Measurements from ENCODE around the gene DDX54.
"Not testable (repeated sequence)": the region's sequence is repeated elsewhere in the genome, so short reads cannot be mapped to it uniquely, and the experiment has no call there.

DDX54 gene

DNA sequence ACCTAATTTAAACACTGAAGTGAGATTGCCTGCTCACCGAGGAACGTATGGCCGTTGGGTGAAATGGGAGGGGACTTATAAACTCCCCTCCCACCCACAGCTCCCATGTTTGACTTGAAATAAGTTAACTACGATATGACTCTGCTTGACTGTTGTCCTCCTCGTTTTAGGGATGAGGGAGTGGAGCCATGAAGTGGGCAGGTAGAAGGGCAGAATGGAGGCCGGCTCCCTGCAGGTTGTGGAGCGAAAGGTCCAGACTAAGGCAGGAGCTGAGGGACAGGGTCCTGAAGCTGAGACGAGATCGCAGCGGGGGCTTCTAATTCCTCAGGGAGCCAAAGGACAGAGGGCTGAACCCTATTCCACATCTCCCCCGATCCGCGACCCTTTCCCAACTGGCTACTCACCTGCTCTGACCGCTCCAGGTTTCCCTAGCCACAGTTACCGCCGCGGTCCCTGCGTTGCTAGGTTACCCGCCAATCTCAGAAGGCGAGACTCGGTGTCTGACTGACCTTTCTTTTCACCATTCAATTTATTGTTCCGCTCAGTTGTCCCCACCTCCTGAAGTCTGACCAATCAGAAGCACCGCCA, 35.4 kb upstream of the DDX54 start:
- no peak for DNase-seq (ENCODE audit: low spot score)

DNA sequence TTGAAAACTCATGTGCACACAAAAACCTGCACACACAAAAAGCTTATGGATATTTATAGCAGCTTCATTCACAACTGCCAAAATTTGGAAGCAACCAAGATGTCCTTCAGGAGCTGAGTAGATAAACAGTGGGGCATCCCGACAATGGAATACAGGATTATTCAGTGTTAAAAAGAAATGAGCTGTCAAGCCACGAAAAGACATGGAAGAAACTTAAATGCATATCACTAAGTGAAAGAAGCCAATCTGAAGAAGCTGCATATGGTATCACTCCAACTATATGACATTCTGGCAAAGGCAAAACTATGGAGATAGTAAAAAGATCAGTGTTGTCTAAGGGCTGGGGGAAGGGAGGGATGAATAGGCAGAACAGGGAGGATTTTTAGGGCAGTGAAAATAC, 30.7 kb upstream of the DDX54 start:
- DNase-seq (ENCODE audit: low spot score) = no peak

DNA sequence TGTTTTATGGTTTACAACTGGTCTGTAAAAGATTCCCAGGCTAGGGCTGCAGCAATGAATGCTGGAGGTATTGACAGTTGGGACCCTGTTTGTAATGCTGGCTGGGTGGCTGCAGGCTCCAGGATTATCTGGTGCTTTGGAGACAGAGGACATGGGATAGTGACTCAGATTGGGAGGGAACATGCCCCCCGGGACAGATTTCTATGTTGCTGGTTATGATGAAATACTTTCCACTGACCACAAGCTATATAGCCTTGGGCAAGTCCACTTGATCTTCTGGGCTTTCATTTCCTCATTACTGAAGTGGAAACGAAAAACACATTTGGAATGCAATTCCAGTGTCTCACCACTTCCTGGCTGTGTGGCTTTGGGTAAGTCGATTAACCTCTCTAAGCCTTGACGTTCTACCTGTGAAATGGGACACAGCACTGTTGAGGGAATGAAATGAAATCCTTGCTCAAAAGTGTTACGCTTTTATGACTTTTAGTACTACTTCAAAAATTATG, 29.7 kb upstream of the DDX54 start:
- DNase-seq (ENCODE audit: low spot score) = peak; percentile 69

DNA sequence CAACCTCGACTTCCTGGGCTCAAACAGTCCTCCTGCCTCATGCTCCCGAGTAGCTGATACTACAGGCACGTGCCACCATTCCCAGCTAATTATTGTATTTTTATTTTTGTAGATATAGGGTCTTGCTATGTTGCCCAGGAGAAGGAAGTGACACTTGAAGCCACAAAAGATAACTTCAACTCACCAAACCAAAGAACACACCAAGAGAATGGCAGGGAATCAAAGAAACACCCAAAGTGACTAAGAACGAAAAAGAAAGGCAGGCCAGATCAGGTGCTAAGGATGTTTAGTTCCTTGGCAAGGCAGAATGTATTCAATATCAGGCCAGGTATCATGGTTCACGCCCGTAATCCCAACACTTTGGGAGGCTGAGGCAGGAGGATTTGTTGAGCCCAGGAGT, 25.9 kb upstream of the DDX54 start:
- no peak for DNase-seq (ENCODE audit: low spot score)

DNA sequence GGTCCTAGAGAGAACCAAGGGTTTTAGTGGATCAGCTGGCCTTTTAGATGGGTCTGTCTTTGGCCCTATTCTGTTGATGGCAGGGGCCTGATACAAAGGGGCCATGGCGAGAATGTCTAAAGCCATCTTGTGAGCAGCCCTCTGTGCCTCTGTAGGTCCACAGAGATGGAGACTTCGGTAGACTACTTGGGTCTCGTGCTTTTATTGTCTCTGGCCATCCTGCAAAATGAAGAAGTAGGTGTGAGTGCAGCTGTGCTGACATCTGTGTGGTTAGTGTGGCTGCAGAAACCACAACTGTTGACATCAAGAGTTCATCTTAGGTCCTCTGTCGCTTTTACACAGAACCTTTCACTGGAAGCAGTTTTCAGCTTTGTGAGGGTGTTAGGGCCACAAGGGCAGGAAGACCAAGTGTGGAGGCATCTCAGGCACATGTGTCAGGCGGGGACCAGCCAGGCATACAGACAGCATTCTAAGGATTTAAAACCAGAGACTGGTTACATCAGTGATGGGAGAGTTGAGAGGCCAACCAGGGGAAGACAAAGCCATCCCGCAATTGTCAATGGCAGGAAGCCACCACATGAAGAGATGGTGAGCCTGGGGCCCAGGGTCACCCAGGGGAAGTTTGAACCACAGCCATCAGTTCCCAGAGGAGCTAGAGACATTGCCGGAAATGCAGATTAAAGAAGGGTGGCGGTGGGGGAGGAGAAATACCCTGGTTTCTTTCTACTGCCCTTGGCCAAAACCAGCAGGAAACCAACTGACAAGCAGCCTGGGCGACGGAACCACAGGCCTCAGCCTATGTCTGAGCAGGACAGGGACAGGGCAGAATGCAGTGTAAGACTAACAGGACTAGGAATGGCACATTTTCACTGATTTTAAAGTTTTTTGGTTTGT, 23.0 kb upstream of the DDX54 start:
- DNase-seq (ENCODE audit: low spot score) = no peak

DNA sequence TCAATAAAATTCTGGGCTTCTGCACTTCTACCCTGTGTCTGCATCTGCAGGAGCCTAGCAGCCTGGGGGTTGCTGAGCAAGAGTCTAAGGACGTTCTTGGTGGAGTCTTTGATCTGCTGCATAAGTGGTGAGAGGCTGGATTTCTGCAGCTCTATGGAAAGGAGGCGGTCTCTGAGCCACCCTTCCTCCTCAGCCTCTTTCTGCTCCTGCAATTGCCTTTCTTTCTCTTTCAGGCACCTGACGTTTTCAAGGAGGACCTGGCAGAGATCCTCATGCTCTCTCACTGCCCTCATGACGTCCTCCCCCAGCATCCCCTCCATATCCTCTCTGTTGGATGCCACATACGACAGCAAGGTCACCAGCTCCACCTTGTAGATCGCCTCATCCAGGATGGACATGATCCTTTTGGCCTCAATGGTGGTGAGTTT, 22.3 kb upstream of the DDX54 start:
- no peak for DNase-seq (ENCODE audit: low spot score)

DNA sequence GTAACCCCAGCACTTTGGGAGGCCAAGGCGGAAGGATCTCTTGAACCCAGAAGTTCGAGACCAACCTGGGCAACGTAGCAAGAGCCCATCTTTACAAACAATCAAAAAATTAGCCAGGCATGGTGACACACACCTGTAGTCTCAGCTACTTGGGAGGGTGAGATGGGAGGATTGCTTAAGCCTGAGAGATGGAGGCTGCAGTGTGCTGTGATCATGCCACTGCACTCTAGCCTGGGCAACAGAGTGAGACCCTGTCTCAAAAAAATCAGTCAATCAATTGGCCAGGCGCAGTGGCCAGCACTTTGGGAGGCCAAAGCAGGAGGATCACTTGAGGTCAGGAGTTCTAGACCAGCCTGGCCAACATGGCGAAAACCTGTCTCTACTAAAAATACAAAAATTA, 21.5 kb upstream of the DDX54 start:
- not testable (repeated sequence) for DNase-seq (ENCODE audit: low spot score)

DNA sequence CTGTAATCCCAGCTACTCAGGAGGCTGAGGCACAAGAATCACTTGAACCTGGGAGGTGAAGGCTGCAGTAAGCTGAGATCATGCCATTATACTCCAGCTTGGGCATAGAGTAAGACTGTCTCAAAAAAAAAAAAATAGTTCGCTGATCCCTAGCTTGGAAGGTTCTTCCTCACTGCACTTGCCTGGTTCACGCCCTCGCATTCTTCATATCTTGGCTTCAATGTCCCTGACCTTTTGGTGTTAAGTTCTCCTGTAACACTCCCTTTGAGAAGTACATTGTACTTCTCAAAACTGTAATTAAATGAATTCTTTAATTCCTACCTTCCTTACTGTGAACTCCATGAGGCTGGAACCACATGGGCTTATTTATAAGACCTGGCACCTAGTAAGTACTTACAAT, 19.5 kb upstream of the DDX54 start:
- DNase-seq (ENCODE audit: low spot score) = no peak

DNA sequence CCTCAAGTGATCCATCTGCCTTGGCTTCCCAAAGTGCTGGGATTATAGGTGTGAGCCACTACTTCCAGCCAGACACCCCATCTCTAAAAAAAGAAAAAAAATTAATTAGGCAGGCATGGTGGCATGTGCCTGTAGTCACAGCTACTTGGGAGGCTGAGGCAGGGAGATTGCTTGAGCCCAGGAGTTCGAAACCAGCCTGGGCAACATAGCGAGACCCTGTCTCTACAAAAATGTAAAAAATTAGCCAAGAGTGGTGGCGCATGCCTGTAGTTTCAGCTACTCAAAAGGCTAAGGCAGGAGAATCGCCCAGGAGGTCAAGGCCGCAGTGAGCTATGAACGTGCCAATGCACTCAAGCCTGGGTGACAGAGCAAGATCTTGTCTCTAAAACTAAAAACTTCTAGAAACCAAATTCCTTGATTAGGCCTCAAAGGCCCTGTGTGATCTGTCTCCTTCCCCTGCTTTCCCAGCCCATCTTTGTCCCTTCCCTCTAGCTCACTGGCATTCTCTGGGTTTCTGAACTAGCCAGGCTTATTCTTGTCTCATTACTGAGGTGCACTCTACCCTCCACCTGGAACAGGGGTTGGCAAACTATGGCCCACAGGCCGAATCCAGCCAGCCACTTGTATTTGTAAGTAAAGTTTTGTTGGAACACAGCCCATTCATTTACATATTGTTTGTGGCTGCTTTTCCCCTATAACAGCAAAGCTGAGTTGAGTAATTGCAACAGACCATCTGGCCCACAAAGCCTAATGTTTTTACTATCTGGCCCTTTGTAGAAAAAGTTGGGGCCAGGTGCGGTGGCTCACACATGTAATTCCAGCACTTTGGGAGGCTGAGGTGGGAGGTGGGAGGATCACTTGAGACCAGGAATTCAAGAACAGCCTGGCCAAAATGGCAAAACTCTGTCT, 18.8 kb upstream of the DDX54 start:
- DNase-seq (ENCODE audit: low spot score) = no peak

DNA sequence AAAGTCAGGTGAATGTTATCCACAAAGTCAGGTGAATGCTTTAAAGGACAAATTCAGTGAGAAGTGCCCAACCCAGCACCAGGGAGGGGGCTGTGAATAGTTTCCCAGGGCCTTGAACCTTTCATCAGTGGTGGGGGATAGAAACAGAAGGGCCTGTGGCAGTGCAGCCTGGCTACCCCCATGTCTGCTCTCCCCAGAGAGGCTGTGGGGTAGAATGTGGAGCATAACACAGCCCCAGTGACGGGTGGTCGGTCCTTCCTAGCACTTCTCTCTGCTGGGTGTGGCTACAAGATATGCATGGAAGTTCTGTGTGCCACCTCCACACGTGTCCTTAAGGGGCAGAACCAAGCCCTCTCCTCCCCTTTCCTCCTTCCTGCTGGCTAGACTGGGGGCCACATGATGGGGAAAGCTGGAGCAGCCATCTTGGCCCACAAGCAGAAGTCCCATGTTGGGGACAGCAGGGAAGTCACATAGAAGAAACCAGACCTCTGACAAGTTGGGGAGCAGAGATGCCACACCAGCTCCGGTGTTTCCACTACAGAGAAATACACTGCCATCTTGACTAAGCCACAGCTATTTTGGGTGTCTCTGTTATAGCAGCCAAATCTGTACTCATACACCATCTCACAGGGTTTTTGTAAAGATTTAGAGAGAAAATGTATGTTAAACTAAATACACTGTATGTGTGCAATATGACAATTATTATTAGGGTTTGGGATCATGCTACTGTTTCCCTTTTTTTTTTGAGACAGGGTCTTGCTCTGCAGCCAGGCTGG, 17.2 kb upstream of the DDX54 start:
- DNase-seq (ENCODE audit: low spot score) = no peak

DNA sequence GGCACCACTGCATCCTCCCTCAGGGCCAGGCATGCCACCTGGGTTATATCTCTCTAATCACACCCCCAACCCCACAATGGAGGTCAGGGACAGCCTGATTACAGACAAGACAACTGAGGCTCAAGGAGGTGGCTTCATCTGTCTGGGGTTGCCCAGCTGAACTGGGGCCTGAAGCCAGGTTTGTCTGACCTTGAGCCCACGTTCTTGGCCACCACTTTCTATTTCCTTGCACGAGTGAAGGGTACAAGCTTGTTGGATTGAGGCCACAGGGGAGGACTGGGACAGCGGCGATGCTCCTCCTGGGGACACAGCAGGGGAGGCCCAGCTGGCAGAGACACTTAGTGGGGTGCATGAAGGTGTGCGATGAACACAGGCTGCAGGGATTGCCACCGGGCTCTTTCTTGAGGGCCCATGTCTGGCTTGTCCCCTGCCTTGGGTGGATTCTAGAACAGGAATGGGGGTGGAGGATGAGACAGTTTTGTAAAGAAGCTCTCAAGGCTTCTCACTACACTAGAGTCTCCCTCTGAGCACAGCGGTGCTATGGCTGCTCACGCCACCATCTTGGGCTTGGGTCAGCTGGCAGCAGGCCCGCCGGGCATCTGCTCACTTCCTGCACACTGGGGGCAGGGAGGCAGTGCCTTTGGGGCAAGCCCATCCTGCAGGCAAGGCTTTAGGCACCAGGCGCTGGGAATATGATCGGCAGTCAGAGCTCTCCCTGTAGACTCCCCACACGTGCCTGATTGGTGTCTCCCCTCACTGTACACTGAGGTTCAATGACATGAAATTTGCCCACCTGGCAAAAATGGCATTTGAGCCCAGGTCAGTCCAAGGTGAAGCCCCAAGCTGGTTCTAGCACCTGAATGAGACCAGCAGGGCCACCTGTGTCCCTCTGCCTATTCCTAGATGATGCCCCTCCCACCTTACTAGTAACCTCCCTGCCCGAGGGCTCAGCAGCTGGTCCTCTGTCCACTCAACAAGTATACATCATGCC, 16.2 kb upstream of the DDX54 start:
- DNase-seq (ENCODE audit: low spot score) = no peak

DNA sequence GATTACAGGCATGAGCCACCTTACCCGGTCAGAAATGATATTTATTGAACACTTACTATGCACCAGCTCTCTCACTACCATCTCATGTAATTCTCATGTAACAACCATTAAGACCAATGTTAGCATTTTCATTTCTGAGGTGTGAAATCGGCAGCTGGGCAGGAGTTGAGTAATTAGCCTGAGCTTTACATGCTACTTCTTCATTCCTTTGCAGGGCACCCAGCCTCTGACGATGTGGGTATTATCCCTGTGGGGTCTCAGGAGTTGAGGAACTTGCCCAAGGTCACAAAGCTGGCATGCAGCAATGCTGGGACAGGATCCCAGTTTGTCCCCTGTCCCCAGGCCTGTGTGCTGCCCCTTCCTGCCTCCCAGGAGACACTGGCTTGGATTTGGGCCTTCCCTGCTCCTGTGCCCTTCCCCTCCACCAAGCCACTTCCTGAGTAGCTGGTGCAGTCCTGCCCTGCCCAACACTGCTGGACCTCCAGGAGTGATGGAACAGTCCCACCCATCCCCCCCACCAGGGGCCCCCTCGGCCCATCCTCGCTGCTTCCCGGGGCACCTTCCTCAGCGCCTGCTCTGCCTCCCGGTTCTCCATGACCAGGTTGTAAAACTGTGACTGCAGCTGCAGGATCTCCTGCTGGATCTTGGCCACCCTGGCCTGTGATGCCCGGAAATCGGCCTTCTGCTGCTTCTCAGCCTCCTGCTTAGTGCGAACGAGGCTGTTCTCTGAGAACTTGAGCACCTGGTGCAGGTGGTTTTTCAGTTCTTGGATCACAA, 14.9 kb upstream of the DDX54 start:
- no peak for DNase-seq (ENCODE audit: low spot score)

DNA sequence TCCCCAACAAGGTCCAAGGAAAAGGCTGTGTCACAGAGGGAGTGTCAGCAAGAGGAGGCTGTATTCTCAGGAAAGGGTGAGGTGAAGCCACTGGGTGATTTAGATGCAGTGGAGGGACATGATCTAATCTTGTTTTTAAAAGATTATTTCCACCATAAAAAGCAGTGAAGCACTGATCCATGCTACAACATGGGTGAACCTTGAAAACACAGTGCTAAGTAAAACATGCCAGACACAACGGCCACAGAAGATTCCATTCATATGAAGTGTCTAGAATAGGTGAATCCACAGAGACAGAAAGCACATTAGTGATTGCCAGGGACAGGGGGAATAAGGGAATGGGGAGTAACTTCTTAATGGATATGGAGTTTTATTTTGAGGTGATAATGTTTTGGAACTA, 13.0 kb upstream of the DDX54 start:
- no peak for DNase-seq (ENCODE audit: low spot score)

DNA sequence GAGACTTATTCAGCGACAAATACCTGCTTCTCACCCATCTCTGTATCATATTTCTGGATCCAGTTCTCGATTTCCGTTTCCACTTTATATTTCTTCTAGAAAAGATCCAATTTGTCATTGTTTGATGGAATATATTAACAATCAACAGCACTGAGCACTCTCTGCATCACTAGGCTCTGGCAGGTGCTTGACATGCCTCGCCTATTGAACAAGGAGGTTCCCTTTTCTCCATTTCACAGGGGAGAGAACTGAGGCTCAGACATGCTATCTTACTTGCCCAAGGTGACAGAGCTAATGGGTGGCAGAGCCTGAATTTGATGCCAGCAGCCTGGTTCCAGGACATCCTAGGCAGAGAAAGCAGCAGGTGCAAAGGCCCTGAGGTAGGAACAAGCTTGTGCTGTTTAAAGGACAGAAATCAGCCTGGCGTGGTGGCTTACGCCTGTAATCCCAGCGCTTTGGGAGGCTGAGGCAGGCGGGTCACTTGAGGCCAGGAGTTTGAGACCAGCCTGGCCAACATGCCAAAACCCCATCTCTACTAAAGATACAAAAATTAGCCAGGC, 12.3 kb upstream of the DDX54 start:
- DNase-seq (ENCODE audit: low spot score) = no peak

DNA sequence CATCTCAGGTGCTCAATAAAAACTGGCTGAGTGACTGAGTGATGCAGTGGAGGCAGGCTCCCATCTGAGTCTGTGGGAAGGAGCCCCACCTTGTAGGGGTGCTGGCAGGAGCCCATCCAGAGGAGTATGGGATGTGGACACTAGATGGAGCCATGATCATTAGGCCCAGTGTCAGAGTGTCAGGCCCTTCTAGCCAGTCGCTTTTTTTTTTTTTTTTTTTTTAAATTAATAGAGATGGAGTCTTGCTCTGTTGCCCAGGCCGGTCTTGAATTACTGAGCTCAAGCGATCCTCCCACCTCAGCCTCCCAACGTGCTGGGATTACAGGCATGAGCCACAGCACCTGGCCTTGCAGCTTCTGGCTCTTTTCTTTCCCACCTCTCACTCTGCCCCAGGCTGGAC, 11.7 kb upstream of the DDX54 start:
- peak; percentile 86 for DNase-seq (ENCODE audit: low spot score)

DNA sequence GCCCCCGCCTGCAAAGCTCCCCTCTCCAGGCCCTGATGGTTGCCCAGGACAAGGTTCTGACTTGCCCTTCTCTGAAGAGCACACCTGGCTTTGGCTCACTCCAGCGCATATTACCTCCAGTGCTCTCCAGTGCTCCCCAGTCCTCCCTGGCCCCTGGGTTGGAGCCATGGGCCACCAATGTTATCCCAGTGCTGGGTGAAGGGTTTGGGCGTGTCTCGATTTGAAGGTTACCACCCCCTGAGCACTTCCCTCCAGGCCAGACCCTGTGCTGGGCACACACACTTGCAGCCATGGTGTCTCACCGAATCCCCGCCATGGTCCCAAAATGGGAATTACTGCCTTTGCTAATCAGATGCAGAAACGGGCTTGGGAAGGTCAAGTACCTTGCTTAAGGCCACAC, 11.3 kb upstream of the DDX54 start:
- DNase-seq (ENCODE audit: low spot score) = no peak

DNA sequence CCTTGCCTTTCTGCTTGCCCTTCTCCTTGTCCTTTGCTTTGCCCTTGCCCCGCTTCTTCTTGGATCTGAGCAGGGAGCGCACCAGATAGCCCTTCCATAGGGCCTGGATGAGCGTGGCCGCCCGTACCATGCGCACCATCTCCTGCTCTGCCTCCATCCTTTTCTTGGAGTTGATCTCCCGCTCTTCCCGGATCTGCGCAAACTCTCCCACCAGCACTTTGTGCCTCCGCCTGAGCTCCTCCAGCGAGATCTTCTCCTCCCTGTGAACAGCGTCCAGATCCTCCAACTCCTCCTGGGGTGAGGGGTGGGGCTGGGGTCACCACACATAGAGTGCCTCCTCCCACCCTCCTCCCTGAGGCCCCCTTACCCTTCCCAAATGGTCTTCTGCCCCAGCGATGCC, 10.3 kb upstream of the DDX54 start:
- DNase-seq (ENCODE audit: low spot score) = no peak

DNA sequence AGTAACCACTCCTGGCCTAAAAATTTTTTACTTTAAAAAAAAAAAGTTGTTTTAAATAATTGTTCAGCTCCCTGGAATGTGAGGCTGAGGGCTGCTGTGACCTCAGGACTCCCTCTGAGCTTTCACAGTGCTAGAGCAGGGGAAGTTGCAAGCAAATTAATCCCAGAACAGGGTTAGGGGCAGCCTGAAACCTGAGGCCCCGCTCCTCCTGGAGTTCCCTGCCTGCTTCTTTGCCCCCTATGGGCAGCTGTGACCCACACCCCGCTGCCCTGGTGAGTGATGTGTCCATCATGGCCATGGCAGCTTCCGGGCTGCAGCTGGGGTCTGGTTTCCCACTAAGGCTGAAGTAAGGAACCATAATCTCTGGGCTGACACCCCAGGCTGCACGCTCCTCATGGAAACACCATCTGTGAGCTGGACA, 9.7 kb upstream of the DDX54 start:
- DNase-seq (ENCODE audit: low spot score) = no peak

DNA sequence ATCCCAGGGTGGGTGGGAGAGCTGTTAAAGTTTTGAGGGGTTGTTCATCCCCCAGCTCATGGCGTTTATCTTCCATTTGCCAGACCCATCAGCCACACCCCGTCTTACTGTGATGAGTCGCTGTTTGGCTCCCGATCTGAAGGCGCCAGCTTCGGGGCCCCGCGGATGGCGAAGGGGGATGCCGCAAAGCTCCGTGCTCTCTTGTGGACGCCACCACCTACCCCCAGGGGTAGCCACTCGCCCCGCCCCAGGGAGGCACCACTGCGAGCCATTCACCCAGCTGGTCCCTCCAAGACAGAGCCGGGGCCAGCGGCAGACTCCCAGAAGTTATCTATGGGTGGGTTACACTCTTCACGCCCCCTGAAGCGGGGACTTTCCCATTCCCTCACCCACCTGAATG, 5.9 kb upstream of the DDX54 start:
- DNase-seq (ENCODE audit: low spot score) = no peak

Measured in RKO (cell line).